Measurements from ENCODE around the gene SLC2A6. TPM values are rescaled to one million over a fixed set of nuclear protein-coding genes. Genes with fewer than 3 reads are reported as not detected.

The SLC2A6 gene
- total RNA-seq, 1 experiment from 2014 or later: 10.7 TPM

DNA sequence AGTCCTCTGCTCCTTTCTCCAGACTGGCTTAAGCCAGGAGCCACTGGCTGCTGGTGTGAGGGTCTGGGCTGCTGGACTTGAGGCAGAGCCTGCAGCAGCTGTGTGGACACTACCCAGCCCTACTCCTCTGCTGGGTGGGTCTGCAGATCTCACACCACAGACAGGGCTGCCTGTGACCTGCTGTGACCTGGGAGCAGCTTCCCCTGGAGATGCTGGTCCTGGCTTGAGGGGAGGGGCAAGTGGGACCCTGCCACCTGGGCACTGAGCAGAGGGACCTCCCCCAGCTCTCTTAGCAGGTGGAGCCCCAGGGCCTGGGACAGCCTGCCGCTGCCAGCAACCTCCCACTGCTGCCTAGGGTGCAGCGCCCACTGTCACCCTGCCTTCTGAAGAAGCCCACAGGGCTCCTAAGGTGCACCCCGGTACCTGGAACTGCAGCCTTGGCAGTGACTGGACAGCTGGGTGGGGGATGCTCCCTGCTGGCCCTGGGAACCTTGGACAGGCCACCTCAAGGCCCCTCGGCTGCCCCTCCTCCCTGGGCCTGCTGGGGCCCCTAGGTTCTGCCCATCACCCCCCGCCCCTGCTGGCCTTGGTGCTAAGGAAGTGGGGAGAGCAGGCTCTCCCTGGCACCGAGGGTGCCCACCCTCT, 10.0 kb downstream of the SLC2A6 start:
- intact Hi-C loops (cut with micrococcal nuclease): no loop called here
- H3K9ac ChIP-seq (ENCODE audit: low read length): no peak overlapping the region

More for the DNA sequence above, 10.0 kb downstream of the SLC2A6 start:
- H3K4me1 ChIP-seq (ENCODE audit: control insufficient read depth in 1 of 2, insufficient read depth in 2 of 2, low read length in 2 of 2): no peaks in the 10 kb centered on the region
- no peak for DNase-seq (ENCODE audit: low read depth, low spot score)
- no peaks in the 10 kb centered on the region for H3K27me3 ChIP-seq (ENCODE audit: insufficient read depth, low read length)
- H3K9me3 ChIP-seq (ENCODE audit: control insufficient read depth in 1 of 2, insufficient read depth in 1 of 2, low read depth in 1 of 2, low read length in 2 of 2): no peaks in the 10 kb centered on the region
- no peaks in the 10 kb centered on the region for H3K36me3 ChIP-seq (ENCODE audit: control insufficient read depth in 1 of 2, insufficient read depth in 2 of 2, low read length in 2 of 2)
- no peak overlapping the region for H3K4me2 ChIP-seq (ENCODE audit: low read length)
- H3K4me3 ChIP-seq (replicated peaks in 1 of 2; ENCODE audit: low read depth in 1 of 2, low read length in 2 of 2): no peak overlapping the region
- H2AFZ ChIP-seq (ENCODE audit: low read depth, low read length, poor library complexity, severe bottlenecking): no peak overlapping the region
- ATAC-seq: no peak
- ChIA-PET POLR2A (no interaction called here), RAD21 (ENCODE audit: low non-redundant PET in 1 of 2, low total read pairs in 2 of 2, uncharacterized antibody in 2 of 2, unreplicated experiment in 2 of 2) (no interaction called here), CTCF (no interaction called here)
- TF ChIP-seq RAD21 (IDR thresholded peaks at IDR 0.05; ENCODE audit: low read depth): no peak
- TF ChIP-seq SP1 (IDR thresholded peaks at IDR 0.05; ENCODE audit: low read depth): no peak
- TF ChIP-seq ATF3 (IDR thresholded peaks at IDR 0.05): no peak
- TF ChIP-seq EZH2 (IDR thresholded peaks at IDR 0.05): no peak
- no peak for TF ChIP-seq ZFX (IDR thresholded peaks at IDR 0.05)
- TF ChIP-seq CEBPB (IDR thresholded peaks at IDR 0.05; ENCODE audit: low read depth): no peak
- TF ChIP-seq CBX3 (IDR thresholded peaks at IDR 0.05; ENCODE audit: low read depth): no peak
- TF ChIP-seq REST (IDR thresholded peaks at IDR 0.05; ENCODE audit: low read depth): no peak
- no peak for TF ChIP-seq EZH2phosphoT487 (IDR thresholded peaks at IDR 0.05; ENCODE audit: borderline replicate concordance)
- no peak for TF ChIP-seq ZBTB33 (IDR thresholded peaks at IDR 0.05; ENCODE audit: extremely low read depth, insufficient replicate concordance, low read length)
- no peak for TF ChIP-seq SIN3A (IDR thresholded peaks at IDR 0.05; ENCODE audit: low read depth)
- TF ChIP-seq SRF (IDR thresholded peaks at IDR 0.05; ENCODE audit: low read depth): no peak
- TF ChIP-seq, protein P1, sequence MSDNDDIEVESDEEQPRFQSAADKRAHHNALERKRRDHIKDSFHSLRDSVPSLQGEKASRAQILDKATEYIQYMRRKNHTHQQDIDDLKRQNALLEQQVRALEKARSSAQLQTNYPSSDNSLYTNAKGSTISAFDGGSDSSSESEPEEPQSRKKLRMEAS (IDR thresholded peaks at IDR 0.05): no peak
- TF ChIP-seq POLR2AphosphoS5 (IDR thresholded peaks at IDR 0.05; ENCODE audit: low read depth, low read length): no peak; the same call in 1 of the 2 replicates
- no peak for TF ChIP-seq ZNF274 (IDR thresholded peaks at IDR 0.05; ENCODE audit: low read depth, low read length)
- no peak for TF ChIP-seq POLR2A (IDR thresholded peaks at IDR 0.05; ENCODE audit: borderline replicate concordance, extremely low read depth, insufficient read depth, insufficient read length)
- H3K27ac ChIP-seq (ENCODE audit: low read depth, low read length): no peak overlapping the region
- no TSS peak for BruUV-seq (replicated peaks)
- no peaks in the 10 kb centered on the region for H3K79me2 ChIP-seq (ENCODE audit: insufficient read depth, low read length)
- H4K20me1 ChIP-seq (ENCODE audit: insufficient read depth): no peaks in the 10 kb centered on the region
- H3K9me2 ChIP-seq (ENCODE audit: insufficient read depth): no peaks in the 10 kb centered on the region

Data from HCT116 (cell line).